Measurements from ENCODE around the gene CCNH.
A peak's percentile ranks its signal among the peaks of the same experiment; 100 is the strongest.

The CCNH gene

GRCh38 chr5:87403409-87403808 lies 9.3 kb downstream of the CCNH start:
- DNase-seq (ENCODE audit: low read depth, low spot score) = no peak

DNA sequence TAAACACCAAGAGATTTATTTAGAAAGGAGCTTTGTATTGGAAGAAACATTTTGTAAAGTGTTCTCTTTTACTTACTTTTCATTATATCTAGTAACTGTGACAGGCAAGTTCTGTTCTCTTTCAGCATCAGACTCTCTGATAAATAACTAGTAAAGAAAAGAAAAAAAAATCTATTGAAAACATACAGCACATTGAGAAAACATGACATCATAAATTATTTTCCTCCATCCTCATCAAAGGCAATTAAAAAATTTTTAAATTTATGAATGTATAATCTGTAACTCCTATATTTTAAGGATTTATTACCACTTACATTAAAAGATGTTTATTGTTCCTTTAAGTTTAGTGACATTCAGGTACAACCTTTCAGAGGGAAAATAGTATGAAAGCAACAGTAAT lies 11.1 kb downstream of the CCNH start:
- DNase-seq (ENCODE audit: low read depth, low spot score) = no peak

- DNase-seq (ENCODE audit: low read depth, low spot score) = peak; percentile 37
These were observed 12.3 kb downstream of the CCNH start for GRCh38 chr5:87400305-87400899.

- no peak for DNase-seq (ENCODE audit: low read depth, low spot score)
These were observed 13.0 kb downstream of the CCNH start for GRCh38 chr5:87399720-87400119.

GRCh38 chr5:87398981-87399614 lies 13.6 kb downstream of the CCNH start:
- no peak for DNase-seq (ENCODE audit: low read depth, low spot score)

GRCh38 chr5:87394411-87395165 lies 18.1 kb downstream of the CCNH start:
- DNase-seq (ENCODE audit: low read depth, low spot score) = no peak

DNA sequence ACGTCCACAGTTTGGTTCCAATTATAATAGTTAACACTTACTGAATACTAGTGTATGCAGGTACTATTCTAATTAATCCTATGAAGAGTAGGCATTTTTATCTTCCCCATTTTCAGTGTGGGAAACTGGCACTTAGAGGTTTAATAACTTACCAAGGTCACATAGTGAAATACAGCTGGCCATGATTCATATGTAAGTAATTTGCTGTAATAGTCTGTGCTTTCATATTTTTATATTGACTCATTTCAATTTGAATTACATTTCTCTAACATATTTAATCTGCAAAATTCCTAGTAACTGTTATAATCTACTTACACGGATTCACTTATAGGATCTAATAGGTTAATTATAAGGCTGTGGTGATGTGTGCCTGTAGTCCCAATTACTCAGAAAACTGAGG lies 19.4 kb downstream of the CCNH start:
- DNase-seq (ENCODE audit: low read depth, low spot score) = peak; percentile 55

DNA sequence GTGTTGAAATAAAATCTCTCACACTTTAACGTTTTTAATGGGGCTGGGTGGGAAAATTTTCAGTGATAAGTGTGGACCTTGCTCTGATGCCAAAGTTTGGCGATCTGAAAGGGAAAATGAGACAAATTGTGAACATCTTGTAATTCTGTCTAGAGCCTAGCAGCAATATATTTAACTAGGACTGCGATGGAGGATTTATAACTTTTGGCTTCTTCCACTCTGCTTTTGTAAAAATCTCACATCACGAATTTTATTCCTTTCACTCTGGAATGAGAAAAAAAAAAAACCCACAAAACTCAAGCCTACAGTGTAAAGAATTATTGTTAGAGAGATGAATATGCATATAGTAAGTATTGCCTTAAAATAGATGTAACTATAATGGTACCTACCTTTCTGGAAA lies 19.9 kb downstream of the CCNH start:
- no peak for DNase-seq (ENCODE audit: low read depth, low spot score)

DNA sequence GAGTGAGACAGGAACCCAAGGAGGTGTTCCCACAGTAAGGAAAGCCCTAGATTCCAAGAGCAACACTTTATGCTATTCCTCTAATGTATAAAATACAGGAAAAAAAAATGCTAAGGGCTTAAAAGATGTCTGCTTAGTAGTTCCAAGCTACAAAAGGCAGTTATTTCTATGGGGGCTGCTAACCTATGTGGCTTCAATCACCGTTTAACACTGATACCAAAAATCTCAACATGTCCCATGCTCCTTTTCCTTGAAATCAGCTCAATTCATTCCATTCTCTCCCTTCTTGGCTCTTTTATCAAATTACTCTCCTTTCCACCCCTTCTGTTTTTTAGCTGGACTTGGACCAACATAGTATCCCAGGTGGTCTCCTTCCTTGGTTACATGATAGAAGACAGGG lies 20.6 kb downstream of the CCNH start:
- DNase-seq (ENCODE audit: low read depth, low spot score) = no peak

DNA sequence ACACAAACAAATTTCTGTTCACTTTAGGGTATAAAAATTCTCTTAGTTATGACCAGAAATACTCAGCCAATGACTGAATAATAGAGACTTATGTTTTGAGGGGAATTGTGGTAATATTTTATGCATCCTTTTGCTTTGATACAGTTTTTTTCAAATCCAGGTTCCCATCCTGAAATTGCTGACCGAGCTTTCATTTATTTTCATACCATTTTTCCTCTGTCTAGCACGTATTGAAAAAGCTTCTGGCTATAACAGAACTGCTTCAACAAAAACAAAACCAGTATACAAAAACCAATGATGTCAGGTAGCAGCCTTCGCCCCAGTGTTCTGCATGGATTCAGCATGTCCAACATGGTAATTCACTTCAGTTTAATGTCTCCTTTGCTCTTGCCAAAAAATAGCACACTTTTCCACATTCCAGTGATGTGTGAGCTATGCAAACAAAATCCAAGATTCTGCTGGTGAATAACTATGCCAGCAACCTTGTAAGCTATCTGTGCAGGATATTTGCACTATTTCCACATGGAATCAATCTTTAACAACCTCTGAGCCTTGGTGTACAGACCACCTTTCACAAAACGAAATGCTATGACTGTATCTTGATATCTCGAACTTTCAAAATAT lies 22.0 kb downstream of the CCNH start:
- DNase-seq (ENCODE audit: low read depth, low spot score) = peak; percentile 34

DNA sequence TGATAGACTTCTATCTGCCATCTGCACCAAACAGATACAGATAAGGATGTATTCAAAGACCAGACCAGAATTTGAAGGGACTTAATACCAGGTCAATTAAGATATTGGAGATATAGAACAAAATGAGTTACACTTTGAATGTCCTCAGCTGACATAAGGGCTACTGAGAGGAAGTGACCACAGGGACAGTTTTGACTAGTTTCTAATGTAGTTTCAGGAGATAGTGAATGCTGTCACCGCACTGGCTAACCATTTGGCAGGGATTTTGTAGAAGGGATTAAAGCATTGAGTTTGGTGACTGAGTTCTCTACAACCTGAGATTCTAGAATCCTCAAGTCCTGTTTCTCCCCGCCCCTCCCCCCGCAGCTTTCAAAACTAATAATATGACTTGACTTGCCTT lies 22.7 kb downstream of the CCNH start:
- no peak for DNase-seq (ENCODE audit: low read depth, low spot score)

DNA sequence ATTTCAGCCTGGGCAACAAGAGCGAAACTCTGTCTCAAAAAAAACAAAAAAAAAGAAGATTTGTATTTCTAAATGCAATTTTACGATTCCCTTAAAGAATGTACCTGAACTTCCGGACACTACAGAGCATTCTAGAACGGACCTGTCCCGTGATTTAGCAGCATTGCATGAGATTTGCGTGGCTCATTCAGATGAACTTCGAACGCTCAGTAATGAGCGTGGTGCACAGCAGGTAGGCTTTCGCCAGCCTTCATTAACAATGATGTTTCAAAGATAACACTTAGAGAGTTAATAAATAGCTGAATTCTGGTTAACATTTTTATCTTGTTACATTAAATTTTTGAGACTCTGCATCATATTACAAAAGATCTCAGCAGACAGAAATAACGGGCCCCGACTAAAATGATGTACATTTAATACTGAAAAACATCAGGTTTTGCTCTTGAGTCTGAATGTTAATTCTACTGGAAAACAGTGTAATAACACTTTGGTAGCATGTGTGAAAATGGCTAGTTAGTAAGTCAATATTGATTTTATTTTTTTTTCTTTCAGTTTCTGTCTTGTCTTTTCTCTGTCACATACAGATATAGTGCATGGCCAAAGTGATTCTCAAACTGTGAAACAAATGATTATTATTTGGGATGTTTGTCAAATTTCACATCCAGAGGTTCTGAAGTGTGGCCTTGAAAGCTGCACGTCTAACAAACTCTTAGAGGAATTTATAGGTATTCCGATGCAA lies 23.3 kb downstream of the CCNH start:
- DNase-seq (ENCODE audit: low read depth, low spot score) = no peak

DNA sequence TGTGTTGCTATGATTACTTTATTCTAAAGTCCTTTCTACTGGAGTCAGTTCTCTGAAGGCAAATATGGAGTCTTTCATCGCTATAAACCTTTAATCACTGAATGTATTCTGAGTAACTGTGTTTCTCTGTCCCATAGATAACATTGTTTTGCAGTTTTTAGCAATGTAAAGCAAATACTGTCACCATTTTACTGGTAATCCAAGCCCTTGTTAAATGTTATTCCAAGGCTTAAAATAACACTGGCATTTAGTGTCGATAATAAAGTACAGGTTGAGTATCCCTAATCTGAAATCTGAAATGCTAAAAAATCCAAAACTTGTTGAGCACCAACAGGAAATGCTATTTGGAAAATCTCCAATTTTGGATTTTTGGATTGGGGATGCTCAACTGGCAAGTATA lies 24.6 kb downstream of the CCNH start:
- DNase-seq (ENCODE audit: low read depth, low spot score) = no peak

- DNase-seq (ENCODE audit: low read depth, low spot score) = no peak
These were observed 26.9 kb downstream of the CCNH start for GRCh38 chr5:87385802-87386201.

DNA sequence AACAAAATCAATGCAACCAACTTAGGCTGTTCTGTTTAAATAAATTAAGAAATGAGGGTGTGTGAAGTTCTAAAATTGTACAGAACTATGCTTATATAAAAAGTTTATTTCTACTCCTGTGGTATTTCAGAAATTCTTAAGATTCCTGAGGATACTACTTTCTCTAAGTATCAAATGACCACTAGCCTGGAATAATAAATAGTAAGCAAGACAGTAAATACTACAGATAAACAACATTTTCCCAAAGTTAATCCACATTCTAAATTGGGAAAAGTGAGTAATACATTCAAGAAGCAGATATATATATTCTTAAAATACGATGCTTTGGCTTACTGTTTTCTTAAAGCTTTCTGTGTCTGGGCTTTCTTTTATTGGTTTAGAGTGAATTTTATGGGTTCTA lies 29.5 kb downstream of the CCNH start:
- peak; percentile 29 for DNase-seq (ENCODE audit: low read depth, low spot score)

GRCh38 chr5:87382224-87382623 lies 30.5 kb downstream of the CCNH start:
- no peak for DNase-seq (ENCODE audit: low read depth, low spot score)

DNA sequence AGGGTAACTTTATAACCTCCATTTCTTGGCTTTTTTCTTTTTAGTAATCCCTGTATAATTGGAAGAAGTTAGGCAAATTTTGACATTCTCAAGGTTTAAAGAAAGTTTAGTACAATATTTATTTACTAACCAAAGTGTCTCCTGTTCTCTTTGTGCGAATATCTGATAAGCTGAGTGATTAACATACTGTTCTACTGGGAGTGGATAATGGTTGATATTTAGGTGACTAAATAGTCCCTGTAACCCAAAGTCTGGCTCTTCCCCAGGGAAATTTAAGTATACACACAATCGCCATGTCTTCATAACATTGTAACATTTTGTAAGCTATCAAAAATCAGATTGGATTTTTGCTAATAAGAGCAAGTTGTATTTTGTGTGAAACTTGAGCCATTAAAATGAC lies 40.0 kb downstream of the CCNH start:
- DNase-seq (ENCODE audit: low read depth, low spot score) = no peak

GRCh38 chr5:87369431-87369830 lies 43.3 kb downstream of the CCNH start:
- no peak for DNase-seq (ENCODE audit: low read depth, low spot score)

GRCh38 chr5:87368601-87369000 lies 44.1 kb downstream of the CCNH start:
- no peak for DNase-seq (ENCODE audit: low read depth, low spot score)

GRCh38 chr5:87367243-87367642 lies 45.5 kb downstream of the CCNH start:
- no peak for DNase-seq (ENCODE audit: low read depth, low spot score)

- DNase-seq (ENCODE audit: low read depth, low spot score) = no peak
These were observed 51.1 kb downstream of the CCNH start for GRCh38 chr5:87361536-87362213.

Data from astrocyte of the hippocampus (primary cell).